ENCODE results near the gene EXT2.

DNA sequence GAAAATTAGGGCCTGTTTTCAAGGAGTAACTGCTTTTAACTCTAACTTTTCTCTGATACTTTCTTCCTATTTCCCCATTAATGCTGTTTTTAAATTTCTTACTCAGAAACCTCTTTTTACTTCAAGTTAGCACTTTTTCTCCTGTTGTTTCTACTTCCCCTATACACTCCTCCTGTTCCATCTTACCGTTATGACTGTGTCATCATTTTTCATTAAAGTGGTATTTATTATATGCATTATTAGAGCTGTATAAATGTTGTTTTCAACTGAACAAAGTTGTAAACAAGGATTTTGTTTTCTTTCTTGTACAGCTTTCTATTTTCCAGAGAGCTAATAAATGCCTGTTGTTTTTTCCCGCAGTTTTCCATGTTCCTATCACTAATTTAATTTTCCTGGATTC, 84.6 kb downstream of the EXT2 start:
- TF ChIP-seq CTCF (conservative IDR thresholded peaks at IDR 0.05 in 1 of 2, IDR thresholded peaks at IDR 0.05 in 1 of 2; ENCODE audit: low read depth in 1 of 2, low read length in 2 of 2) (no peak), EZH2 (IDR thresholded peaks at IDR 0.05; ENCODE audit: low read length, missing control alignments) (no peak)
